Iris pigment epithelial cell (primary cell): ENCODE measurements around the gene DNAJC16.
"Not testable (repeated sequence)": the region's sequence is repeated elsewhere in the genome, so short reads cannot be mapped to it uniquely, and the experiment has no call there.

ENCODE experiments used
- DNase-seq: peaks from one replicate; pipeline ENCODE4 v3.0.0-alpha.2; 2011; ENCODE audit warnings: low read depth

Gene DNAJC16

GRCh38 chr1:15583016-15583706, 56.5 kb downstream of the DNAJC16 start:
- DNase-seq, result no peak

GRCh38 chr1:15584489-15585363, 58.1 kb downstream of the DNAJC16 start, which contains the start of gene AGMAT:
Gene AGMAT, minus strand, starts transcription at chr1:15585051. Its CDS starts 84 bp downstream, at chr1:15584967.
- DNase-seq, result peak; percentile 35

- no peak for DNase-seq
Measured at GRCh38 chr1:15592285-15592684, 65.6 kb downstream of the DNAJC16 start.

- no peak for DNase-seq
Measured at GRCh38 chr1:15595809-15596617, 69.4 kb downstream of the DNAJC16 start.

- no peak for DNase-seq
Measured at GRCh38 chr1:15598436-15598835, 71.8 kb downstream of the DNAJC16 start.

GRCh38 chr1:15603050-15603965, 76.7 kb downstream of the DNAJC16 start:
- DNase-seq, result peak; percentile 98

GRCh38 chr1:15603966-15604282, 77.3 kb downstream of the DNAJC16 start:
- not testable (repeated sequence) for DNase-seq

GRCh38 chr1:15604400-15604799, 77.8 kb downstream of the DNAJC16 start:
- not testable (repeated sequence) for DNase-seq

- no peak for DNase-seq
Measured at GRCh38 chr1:15605398-15606383, 79.0 kb downstream of the DNAJC16 start.

GRCh38 chr1:15609631-15610030, 83.0 kb downstream of the DNAJC16 start:
- DNase-seq, result no peak

GRCh38 chr1:15610167-15610566, 83.5 kb downstream of the DNAJC16 start:
- DNase-seq, result no peak

GRCh38 chr1:15616373-15617172, 89.9 kb downstream of the DNAJC16 start:
- DNase-seq, result no peak

GRCh38 chr1:15617173-15618076, 90.8 kb downstream of the DNAJC16 start, which contains the start of gene DDI2:
Gene DDI2, plus strand, starts transcription at chr1:15617458. Its CDS starts 213 bp downstream, at chr1:15617671.
- peak; percentile 98 for DNase-seq

GRCh38 chr1:15618077-15618654, 91.5 kb downstream of the DNAJC16 start:
- DNase-seq, result peak; percentile 27

- peak; percentile 95 for DNase-seq
Measured at GRCh38 chr1:15618655-15619525, 92.2 kb downstream of the DNAJC16 start.

GRCh38 chr1:15620155-15620545, 93.5 kb downstream of the DNAJC16 start:
- peak; percentile 90 for DNase-seq
